PC-3 (cell line): Measurements from ENCODE around the gene SLTM.

Experiments used
- EZH2 ChIP-seq: fragments of 300-600 bp; sonication (generic); IDR thresholded peaks from one replicate; pipeline ENCODE4 v1.6.1; 2017; ENCODE audit warnings: antibody characterized with exemption, mild to moderate bottlenecking, low read length; ENCODE audit not compliant: unreplicated experiment
- EZH2phosphoT487 ChIP-seq: fragments of 300-600 bp; sonication (generic); IDR thresholded peaks from 2 replicates; pipeline ENCODE4 v1.6.1; 2018; ENCODE audit warnings: mild to moderate bottlenecking, antibody characterized with exemption, low read length, borderline replicate concordance
- TF ChIP-seq, protein P1 (sequence below): fragments of 300-600 bp; sonication (generic); conservative IDR thresholded peaks from 2 replicates; pipeline ENCODE4 v1.5.1; 2017; ENCODE audit warnings: antibody characterized with exemption, low read depth, mild to moderate bottlenecking, low read length

DNA sequence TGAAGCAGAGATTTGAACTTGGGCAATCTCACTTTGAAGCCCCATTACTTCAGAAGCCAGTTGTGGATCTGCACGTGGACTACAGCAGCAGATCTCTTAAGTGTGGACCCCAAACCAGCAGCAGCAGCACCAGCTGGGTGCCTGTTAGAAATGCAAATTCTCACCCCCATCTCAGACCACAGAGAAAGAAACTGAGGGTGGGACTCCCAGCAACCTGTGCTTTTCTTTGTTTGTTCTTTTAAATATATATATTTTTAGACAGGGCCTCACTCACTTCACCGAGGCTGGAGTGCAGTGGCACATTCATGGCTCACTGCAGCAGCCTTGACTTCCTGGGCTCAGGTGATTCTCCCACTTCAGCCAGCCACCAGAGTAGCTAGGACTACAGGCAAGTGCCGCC lies 53.2 kb downstream of the SLTM start:
- TF ChIP-seq, protein P1, sequence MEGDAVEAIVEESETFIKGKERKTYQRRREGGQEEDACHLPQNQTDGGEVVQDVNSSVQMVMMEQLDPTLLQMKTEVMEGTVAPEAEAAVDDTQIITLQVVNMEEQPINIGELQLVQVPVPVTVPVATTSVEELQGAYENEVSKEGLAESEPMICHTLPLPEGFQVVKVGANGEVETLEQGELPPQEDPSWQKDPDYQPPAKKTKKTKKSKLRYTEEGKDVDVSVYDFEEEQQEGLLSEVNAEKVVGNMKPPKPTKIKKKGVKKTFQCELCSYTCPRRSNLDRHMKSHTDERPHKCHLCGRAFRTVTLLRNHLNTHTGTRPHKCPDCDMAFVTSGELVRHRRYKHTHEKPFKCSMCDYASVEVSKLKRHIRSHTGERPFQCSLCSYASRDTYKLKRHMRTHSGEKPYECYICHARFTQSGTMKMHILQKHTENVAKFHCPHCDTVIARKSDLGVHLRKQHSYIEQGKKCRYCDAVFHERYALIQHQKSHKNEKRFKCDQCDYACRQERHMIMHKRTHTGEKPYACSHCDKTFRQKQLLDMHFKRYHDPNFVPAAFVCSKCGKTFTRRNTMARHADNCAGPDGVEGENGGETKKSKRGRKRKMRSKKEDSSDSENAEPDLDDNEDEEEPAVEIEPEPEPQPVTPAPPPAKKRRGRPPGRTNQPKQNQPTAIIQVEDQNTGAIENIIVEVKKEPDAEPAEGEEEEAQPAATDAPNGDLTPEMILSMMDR, result no peak
- no peak for TF ChIP-seq EZH2phosphoT487
- no peak for TF ChIP-seq EZH2
